GM21515 (cell line): ENCODE data around the gene SLC25A24.
"Not testable (repeated sequence)": the region's sequence is repeated elsewhere in the genome, so short reads cannot be mapped to it uniquely, and the experiment has no call there.

ENCODE experiments used
- ATAC-seq: cut with Tn5 transposase; IDR thresholded peaks from one replicate; pipeline ENCODE4 v1.9.1; 2021; ENCODE audit not compliant: unreplicated experiment

Gene SLC25A24

DNA sequence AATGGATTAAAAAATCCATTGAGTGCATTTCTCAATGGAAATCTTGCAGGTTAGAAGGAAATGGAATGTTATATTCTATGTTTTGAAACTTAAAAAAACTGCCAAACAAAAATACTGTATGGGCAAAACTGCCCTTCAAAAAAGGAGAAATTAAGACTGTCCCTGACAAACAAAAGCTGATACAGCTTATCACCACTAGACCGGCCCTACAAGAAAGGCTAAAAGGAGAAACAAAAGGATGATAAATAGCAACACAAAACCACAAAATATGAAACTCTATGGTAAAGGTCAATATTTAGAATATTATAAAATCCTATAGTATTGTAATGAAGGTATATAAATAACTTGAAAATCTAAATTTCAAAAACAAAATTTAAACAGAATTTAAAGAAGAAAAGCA lies 60.0 kb downstream of the SLC25A24 start:
- ATAC-seq: no peak

DNA sequence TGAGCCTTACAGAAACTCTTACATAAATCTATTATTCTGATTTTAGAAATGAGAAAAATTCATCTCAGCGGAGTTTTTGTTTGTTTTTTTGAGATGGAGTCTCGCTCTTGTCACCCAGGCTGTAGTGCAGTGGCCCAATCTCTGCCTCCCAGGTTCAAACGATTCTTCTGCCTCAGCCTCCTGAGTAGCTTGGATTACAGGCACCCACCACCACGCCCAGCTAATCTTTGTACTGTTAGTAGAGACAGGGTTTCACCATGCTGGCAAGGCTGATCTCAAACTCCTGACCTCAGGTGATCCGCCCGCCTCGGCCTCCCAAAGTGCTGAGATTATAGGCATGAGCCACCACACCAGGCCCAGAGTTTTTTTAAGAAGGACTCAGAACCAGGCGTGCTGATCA lies 60.6 kb downstream of the SLC25A24 start:
- not testable (repeated sequence) for ATAC-seq

GRCh38 chr1:108133148-108133547 lies 67.0 kb downstream of the SLC25A24 start:
- ATAC-seq: not testable (repeated sequence)

DNA sequence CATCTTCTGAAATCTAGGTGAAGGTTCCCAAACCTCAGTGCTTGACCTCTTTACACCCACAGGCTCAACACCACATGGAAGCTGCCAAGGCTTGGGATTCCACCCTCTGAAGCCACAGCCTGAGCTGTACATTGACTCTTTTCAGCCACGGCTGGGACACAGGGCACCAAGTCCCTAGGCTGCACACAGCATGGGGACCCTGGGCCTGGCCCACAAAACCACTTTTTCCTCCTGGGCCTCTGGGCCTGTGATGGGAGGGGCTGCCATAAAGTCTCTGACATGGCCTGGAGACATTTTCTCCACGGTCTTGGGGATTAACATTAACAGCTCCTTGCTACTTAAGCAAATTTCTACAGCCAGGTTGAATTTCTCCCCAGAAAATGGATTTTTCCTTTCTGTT lies 67.8 kb downstream of the SLC25A24 start:
- ATAC-seq: not testable (repeated sequence)

DNA sequence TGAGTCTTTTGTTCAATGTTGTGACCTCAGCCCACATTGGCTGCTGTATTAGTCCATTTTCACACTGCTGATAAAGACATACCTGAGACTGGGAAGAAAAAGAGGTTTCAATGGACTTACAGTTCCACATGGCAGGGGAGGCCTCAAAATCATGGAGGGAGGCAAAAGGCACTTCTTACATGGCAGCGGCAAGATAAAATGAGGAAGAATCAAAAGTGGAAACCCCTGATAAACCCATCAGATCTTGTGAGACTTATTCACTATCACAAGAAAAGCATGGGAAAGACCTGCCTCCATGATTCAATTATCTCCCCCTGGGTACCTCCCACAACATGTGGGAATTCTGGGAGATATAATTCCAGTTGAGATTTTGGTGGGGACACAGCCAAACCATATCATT lies 68.9 kb downstream of the SLC25A24 start:
- ATAC-seq: not testable (repeated sequence)

DNA sequence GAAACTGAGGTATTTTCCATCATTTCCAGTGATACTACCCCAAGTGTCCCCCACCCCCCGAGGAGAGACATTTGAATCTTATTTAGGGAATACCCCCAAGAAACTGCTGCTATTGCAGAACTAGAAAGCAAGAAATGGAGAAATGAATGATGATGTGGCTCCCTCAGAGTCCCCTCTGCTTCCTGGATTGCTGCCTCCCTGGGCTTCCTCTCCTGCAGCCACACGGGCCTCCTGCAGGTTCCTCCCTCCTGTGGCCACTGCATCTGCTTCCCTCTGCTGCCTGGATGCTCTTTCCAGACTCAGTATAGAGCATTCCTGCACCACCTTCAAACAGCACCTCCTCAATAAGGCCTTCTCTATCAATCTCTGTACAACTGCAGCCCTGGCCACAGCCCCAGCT lies 69.3 kb downstream of the SLC25A24 start:
- ATAC-seq: no peak

GRCh38 chr1:108129999-108130398 lies 70.1 kb downstream of the SLC25A24 start:
- no peak for ATAC-seq

- ATAC-seq: peak; percentile 92
Measured at GRCh38 chr1:108125312-108126138, 74.6 kb downstream of the SLC25A24 start.

DNA sequence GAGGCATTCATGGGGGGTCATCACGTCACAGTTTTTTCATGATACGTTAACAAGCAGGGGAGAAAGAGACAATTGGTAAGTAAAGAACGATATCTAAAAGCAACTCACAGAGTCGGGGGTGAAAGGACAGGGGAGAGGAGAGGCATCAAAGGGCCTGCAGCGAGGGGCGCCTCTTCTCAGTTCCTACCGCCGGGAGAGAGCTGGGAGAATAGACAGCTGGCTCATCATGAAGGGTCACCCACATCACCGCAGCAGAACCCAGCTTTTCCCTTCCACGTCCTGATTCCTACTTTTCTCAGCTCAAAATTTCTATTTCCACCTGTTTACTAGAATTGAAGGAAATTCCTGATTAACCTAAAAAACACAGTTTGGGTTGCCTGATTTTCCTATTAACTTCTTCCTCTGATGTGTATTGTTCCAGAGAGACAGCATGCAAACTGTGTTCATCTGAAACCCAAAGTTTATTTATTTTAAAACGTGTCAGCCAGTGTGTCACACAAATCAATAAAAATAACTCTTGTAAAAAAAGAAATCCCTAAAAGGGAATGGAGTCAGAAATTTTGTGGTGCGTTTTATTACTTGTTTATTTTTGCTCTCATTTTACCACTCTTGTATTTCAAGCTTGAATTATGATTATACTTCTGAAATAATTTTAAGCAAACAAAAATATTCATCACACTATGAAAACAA lies 75.4 kb downstream of the SLC25A24 start:
- ATAC-seq: no peak

DNA sequence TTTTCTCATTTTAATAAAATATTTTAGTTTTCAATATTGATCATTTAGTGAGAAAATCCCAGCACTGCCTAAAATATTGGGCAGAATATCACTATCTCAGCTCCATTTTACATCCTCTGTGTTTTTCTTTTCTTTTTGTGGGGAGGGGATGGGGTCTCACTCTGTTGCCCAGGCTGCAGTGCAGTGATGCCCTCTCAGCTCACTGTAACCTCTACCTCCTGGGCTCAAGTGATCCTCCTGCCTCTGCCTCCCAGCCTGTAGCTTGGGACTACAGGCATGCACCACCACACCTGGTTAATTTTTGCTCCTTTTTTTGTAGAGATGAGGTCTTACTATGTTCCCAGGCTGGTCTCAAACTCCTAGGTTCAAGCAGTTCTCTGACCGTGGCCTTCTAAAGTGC lies 76.1 kb downstream of the SLC25A24 start:
- ATAC-seq: no peak

GRCh38 chr1:108121358-108122143 lies 78.6 kb downstream of the SLC25A24 start:
- no peak for ATAC-seq

DNA sequence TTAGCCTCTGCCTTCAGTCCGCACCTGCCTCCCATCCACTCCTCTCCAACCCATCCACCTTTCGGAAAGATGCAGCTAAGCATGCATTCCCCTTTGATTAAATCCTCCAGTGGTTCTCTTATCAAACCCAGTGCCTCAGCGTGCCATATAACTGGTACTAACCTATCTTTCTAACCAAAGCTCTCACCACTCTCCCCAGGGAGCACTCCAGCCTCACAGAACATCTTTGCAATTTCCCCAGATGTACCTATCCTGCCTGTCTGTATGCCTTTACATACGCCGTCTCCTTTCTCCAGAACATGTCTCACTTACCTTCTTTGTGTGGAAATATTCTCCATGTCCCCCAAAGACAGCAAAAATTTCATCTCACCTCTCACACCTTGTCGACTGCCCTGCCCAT lies 80.0 kb downstream of the SLC25A24 start:
- no peak for ATAC-seq

DNA sequence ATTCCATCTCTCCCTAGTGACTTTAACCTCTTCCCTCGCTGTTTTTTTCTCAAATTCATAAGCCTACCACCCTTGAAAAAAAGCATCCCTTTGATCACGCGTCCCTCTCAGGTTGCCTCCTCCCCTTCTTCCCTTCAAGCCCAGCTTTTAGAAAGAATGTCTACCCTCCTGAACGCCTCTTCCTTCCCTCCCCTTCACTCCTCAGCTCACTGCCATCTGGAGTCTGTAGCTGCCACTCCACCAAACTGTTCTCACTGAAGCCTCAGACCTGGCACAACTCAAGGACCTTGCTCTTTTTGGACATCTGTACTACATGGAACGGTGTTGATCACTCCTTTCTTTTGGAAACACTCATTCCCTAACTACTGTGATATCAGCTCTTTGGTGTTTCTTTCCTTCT lies 80.6 kb downstream of the SLC25A24 start:
- no peak for ATAC-seq

- no peak for ATAC-seq
Measured at GRCh38 chr1:108117945-108118902, 81.9 kb downstream of the SLC25A24 start.

DNA sequence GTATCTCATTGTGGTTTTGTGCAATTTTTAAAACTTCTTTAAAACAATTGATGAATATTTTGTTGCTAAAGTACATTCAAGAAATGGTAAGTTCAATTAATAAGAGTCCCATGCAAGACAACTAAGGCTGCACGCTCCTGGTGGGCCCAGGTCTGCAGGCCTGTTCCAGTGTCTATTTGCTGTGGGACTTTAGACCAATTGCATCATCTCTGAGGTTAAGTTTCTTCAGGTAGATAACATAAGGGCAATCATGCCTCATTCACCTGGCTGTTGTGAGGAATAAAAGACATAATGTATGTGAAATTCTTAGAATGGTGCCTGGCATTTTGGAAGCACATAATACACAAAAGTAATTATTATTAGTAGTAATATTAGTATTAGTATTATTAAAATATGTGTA lies 82.9 kb downstream of the SLC25A24 start:
- ATAC-seq: no peak

GRCh38 chr1:108114033-108114599 lies 86.0 kb downstream of the SLC25A24 start:
- no peak for ATAC-seq

DNA sequence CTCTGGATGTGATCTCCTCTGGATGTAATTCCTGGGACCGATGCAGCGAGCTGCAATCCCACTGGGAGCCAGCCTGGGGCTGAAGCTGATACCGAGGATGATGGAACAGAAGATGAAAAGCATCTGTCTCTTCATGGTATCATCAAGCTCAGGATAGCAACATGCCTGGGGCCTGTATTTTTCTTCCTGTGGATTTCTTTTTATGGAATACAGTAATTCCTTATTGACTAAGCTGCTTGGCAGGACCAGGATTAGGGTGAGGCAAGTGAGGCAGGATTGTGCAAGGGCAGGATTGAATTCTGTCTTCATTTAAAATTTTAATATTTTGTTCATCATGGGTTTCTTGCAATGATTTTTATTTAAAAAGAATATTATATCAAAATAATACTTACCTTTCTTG lies 86.6 kb downstream of the SLC25A24 start:
- ATAC-seq: no peak

GRCh38 chr1:108109295-108109973 lies 90.7 kb downstream of the SLC25A24 start:
- ATAC-seq: no peak

- ATAC-seq: no peak
Measured at GRCh38 chr1:108108119-108108518, 92.0 kb downstream of the SLC25A24 start.

GRCh38 chr1:108107658-108108057 lies 92.5 kb downstream of the SLC25A24 start:
- no peak for ATAC-seq
